Measurements from ENCODE around the gene DGKE. TPM values are rescaled to one million over a fixed set of nuclear protein-coding genes. Genes with fewer than 3 reads are reported as not detected.

Gene DGKE
- total RNA-seq, 2 experiments from 2014 or later: 20.0 to 22.3 TPM

GRCh38 chr17:56912105-56912999 lies 78.4 kb downstream of the DGKE start:
- Mint-ChIP-seq H3K4me1 (ENCODE audit: low read depth) (peaks cover 55% of the 10 kb centered on the region), H3K4me3 (peak overlapping the region; percentile 90), H3K27me3 (no peaks in the 10 kb centered on the region), H3K27ac (peak overlapping the region; percentile 85), H3K36me3 (ENCODE audit: low read depth) (peaks cover 40% of the 10 kb centered on the region), H3K9me3 (no peaks in the 10 kb centered on the region)
- Histone ChIP-seq H3K4me3 (ENCODE audit: low read length) (peak overlapping the region; percentile 89), H3K27ac (ENCODE audit: low read depth in 1 of 2, low read length in 2 of 2) (no peak overlapping the region), H3K36me3 (ENCODE audit: insufficient read depth, low read length) (peaks cover 20% of the 10 kb centered on the region), H3K4me1 (ENCODE audit: insufficient read depth, low read length) (peaks cover 63% of the 10 kb centered on the region), H3K27me3 (ENCODE audit: control insufficient read depth in 1 of 2, insufficient read depth in 2 of 2, low read length in 2 of 2) (no peaks in the 10 kb centered on the region), H3K9me3 (ENCODE audit: control insufficient read depth in 1 of 2, insufficient read depth in 1 of 2, low read length in 2 of 2) (no peaks in the 10 kb centered on the region)
- ChIA-PET CTCF (interaction anchor here (0.7 kb wide), 1 partner anchor 27 kb away, joined by 3 read pairs; no protein-coding TSS in a partner anchor), POLR2A (interaction anchor here (0.6 to 2.7 kb wide), 4 partner anchors 13 to 172 kb away, joined by 3 to 42 read pairs (median 10); partner anchors contain the start of genes AKAP1, C17orf67, DGKE and SCPEP1)
- no peak for TF ChIP-seq CTCF (IDR thresholded peaks at IDR 0.05)
- ATAC-seq (ENCODE audit: poor library complexity) (no peak), DNase-seq (peak in 1 of 14 experiments; percentile 11)
- intact Hi-C loops (cut with DNase I, micrococcal nuclease): loop anchor here in 1 of 2 experiments (2.0 to 5.0 kb wide), 2 partner anchors 50 to 66 kb away; partner anchors contain the start of genes COIL and SCPEP1

- DNase-seq: peak in 1 of 14 experiments; percentile 10
- CTCF ChIA-PET: no interaction called here
These were observed 79.0 kb downstream of the DGKE start for GRCh38 chr17:56913000-56913311.

More at GRCh38 chr17:56913000-56913311, 79.0 kb downstream of the DGKE start:
- peaks cover 4% of the 10 kb centered on the region for H3K9me3 Mint-ChIP-seq
- peaks cover 34% of the 10 kb centered on the region for H3K36me3 Mint-ChIP-seq (ENCODE audit: low read depth)
- peaks cover 14% of the 10 kb centered on the region for H3K36me3 ChIP-seq (ENCODE audit: insufficient read depth, low read length)
- peak overlapping the region; percentile 85 for H3K27ac Mint-ChIP-seq
- peak overlapping the region; percentile 90 for H3K4me3 Mint-ChIP-seq
- H3K4me1 Mint-ChIP-seq (ENCODE audit: low read depth): peaks cover 49% of the 10 kb centered on the region
- H3K4me1 ChIP-seq (ENCODE audit: insufficient read depth, low read length): peaks cover 63% of the 10 kb centered on the region
- no peak for TF ChIP-seq CTCF (IDR thresholded peaks at IDR 0.05)
- intact Hi-C loops (cut with DNase I, micrococcal nuclease): loop anchor here in 1 of 2 experiments (1.0 to 5.0 kb wide), 3 partner anchors 49 to 80 kb away; partner anchors contain the start of genes C17orf67, COIL and SCPEP1
- no peaks in the 10 kb centered on the region for H3K27me3 ChIP-seq (ENCODE audit: control insufficient read depth in 1 of 2, insufficient read depth in 2 of 2, low read length in 2 of 2)
- no peaks in the 10 kb centered on the region for H3K9me3 ChIP-seq (ENCODE audit: control insufficient read depth in 1 of 2, insufficient read depth in 1 of 2, low read length in 2 of 2)
- H3K27ac ChIP-seq (ENCODE audit: low read depth in 1 of 2, low read length in 2 of 2): no peak overlapping the region
- H3K4me3 ChIP-seq (ENCODE audit: low read length): peak overlapping the region; percentile 89
- H3K27me3 Mint-ChIP-seq: no peaks in the 10 kb centered on the region
- no peak for ATAC-seq (ENCODE audit: poor library complexity)
- POLR2A ChIA-PET: interaction anchor here (0.6 to 2.7 kb wide), 7 partner anchors 13 to 172 kb away, joined by 3 to 42 read pairs (median 8); partner anchors contain the start of genes AKAP1, C17orf67, COIL and DGKE
